HPDE6-E6E7 (cell line): ENCODE data around the gene PFN2.
"Not testable (repeated sequence)": the region's sequence is repeated elsewhere in the genome, so short reads cannot be mapped to it uniquely, and the experiment has no call there.

Experiments
- DNase-seq: peaks from one replicate; pipeline ENCODE4 v3.0.0; 2011; ENCODE audit warnings: missing footprints; ENCODE audit errors: extremely low spot score

The PFN2 gene, protein sequence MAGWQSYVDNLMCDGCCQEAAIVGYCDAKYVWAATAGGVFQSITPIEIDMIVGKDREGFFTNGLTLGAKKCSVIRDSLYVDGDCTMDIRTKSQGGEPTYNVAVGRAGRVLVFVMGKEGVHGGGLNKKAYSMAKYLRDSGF

DNA sequence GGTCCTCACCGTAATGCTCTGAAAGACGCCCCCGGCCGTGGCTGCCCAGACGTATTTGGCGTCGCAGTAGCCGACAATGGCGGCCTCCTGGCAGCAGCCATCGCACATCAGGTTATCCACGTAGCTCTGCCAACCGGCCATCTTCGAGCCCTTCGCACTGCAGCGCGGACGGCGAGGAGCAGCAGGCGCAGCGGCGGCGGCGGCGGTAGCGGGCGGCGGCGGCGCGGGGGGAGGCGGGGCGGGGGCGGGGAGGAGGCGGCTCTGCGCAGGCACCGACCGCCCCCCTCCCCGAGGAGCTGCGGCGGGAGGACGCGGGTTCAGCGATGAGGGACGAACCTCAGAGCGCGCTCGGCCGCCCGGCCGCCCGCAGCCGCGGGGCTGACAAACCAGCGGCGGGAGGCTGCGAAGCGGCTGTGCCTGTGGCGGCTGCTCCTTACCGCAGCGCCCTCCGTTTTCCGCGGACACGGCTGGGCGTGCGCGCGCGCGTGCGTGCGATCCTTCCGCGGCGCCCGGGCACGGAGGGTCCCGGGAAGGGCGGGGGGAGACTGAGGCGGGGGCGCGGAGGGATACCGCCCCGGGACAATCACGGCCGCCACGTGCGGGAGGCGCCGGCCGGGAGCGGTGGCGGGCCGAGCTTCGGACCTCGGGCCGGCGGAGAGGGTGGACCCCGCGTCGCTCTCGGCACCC is at the start of gene PFN2:
PFN2 (minus strand) TSS at position 180 of the 687 bp plus-strand sequence; CDS start at position 141, 39 bp downstream.
- peak; percentile 43 for DNase-seq

DNA sequence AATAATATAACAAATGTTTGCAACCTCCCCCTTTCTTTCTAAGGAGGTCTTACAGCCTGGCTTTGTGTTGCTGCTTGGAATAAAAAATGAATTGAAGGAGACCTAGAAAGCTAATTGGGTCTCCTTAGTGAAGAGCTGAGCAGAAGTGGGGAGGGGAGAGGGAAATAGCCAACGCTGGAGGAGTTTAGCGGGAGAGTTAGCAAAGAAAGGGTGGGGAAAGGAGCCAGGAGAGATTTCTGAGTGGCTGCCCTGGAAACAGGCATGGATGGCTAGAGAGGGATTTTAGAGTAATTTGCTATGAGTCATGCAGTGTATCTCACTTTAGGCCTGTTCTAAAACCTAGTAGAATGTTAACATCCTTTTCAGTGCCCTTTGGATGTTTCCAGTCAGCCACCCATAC is 45.2 kb upstream of the PFN2 start:
- DNase-seq = no peak

DNA sequence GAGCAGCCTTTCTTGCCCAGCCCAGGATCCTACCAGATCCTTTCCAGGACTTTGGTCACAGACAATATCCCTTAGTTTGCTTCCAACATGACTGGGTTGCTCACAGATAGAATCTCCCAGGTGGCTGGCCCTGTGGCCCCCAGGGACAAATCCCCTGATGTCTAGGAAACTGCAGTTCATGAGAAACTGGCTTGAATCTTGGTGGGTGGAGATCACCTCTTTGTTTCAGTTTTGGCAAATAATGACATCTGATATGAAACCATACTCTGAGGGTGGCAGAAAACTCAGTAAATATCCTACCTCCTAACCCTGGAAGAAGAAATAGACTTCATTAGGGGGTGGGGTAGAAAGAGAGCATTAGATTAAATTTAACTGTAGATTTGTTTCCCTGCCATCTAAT is 44.1 kb upstream of the PFN2 start:
- no peak for DNase-seq

DNA sequence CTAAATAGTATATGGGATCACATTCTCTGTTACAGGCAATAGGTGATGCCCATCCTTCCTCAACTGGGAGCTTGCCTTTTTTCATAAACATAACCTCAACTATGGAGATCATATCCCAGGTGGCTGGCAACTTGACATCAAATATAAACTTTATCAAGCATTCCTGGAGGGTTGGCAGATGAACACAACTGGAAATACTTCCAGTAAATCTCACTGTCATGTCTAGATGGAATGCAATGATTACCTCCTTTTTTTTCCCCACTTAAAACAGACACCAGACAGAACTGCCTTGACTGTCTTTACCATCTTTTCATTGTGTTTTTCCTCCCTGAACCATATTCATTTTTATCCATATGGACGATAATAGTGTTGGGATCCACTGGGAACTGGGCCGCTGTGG is 43.1 kb upstream of the PFN2 start:
- DNase-seq = no peak

DNA sequence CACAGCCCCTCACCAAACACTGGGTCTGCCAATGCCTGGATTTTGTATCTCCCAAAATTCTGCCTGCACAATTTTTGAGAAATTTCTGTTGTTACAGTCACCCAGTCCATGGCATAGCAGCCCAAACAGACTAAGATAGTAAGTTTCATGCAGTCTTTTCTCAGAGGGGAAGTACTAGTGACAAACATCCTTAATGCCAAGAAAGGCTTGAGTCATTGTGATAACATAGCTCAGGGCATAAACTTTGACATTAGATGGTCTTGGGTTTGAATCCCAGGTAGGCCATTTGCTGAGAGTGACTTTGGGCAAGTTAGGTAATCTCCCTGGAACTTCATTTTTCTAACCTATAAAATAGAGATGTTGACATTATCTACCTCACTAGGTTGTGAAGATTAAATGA is 36.1 kb upstream of the PFN2 start:
- DNase-seq = no peak

DNA sequence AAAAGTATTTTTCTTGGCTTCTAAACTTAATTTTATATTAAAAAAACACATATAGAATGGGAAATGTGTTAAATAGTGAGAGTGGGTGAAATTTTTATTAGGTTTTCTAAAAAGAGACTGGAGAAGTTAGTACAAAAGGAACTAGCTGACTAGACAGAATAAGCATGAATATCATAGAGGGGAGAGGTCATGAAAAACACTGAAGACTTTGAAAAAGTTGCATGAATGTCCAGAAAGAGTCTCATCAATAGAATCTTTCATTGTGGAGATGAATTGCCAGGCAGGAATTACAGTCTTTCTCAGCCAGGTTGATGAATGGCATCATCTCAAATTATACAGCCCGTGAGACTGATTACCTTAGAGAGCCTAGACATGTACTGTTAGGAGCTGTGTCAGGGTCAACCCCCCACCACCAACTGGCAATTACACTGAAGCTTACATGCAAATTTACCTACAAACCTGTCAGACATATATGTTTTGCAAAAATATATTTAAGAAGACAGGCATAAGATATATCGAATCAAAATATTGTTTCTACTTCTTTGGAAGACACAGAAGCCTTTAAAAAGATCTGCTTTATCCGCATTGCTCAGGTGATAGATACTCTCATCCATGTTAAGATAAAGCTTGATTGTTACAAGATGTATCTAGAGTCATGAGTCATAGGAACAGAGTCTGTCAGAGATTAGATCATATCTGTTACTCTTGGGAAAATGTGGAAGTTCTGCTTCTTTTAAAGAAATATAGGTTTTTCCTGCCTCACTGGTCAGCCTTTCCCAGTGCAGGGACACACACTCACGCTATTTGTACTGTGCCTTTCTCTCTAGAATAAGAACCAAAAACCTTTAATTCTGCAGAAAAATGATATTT is 34.8 kb upstream of the PFN2 start:
- DNase-seq = peak; percentile 14

DNA sequence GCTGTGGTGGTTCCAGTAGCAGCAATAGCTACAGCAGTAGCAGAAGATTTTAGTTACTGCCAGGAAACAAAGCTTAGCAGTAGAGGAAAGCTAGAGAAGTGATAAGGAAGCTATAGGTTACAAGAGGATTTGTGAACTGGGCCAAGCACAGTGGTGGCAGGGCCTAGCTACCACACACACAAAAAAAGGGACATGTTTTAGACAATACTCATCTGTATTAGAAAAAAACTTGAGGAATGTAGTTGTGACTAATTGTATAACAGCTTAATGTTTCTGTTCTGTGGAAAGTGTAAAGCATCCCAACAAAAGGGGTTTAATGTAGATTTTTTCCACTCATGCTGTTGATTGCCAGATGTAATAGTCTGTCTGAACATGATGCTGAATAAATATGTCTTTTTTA is 29.9 kb upstream of the PFN2 start:
- DNase-seq = no peak

DNA sequence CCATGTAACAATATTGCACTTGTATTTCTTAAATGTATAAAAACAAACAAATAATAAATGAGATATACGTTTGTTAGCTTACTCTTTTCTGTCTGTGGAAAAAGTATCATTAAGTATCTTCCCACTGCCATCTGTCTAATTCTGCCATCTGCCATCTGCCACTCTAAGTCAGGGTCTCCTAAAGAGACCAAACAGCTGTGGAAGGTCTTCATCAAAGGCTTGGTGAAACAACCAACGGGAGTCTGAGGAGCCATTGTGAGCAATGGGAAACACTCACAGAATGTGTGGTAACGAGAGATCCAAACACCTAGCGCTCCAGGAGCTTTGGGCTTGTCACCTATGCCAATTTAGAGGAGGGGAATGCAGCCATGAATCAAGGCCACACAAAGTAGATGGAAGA is 28.7 kb upstream of the PFN2 start:
- DNase-seq = no peak

DNA sequence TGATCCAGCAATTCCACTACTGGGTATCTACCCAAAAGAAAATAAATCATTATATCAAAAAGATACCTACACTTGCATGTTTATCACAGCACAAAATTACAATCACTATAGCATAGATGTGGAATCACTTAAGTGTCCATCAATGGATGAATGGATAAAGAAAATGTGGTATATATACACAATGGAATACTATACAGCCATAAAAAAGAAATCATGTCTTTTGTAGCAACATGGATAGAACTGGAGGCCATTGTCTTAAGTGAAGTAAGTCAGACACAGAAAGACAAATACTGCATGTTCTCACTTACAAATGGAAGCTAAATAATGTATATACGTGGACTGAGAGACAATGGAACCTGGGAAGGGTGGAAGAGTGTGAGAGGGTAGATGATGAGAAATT is 28.3 kb upstream of the PFN2 start:
- DNase-seq = no peak

DNA sequence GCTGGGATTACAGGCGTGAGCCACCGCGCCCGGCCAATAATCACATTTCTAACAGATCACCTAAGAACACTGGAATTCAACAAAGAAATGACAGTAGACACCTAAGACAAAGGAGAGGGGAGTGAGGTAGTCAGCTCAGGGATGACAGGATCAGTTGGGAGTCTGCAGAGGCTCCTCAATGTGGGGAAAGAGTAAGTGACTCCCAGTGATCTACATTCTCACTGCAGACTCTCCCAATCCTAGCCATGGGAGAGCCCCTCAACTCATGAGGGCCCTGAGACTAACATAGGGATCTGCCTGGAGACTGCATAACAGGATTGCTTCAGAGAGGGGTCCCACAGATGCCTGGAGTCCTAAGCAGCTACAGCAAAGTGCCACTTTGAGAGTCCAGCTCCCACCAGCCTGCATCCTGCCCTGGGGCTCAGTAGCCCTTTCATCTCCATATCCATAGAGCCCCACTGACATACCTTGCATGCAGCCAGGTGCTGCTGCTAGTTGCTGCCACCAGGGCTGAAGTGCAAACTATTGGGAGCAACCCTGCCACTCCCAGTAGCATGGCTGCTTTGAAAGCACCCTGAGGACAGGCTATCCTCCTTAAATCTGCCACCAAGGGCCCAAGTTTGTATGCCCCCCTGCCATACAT is 21.8 kb upstream of the PFN2 start:
- no peak for DNase-seq

DNA sequence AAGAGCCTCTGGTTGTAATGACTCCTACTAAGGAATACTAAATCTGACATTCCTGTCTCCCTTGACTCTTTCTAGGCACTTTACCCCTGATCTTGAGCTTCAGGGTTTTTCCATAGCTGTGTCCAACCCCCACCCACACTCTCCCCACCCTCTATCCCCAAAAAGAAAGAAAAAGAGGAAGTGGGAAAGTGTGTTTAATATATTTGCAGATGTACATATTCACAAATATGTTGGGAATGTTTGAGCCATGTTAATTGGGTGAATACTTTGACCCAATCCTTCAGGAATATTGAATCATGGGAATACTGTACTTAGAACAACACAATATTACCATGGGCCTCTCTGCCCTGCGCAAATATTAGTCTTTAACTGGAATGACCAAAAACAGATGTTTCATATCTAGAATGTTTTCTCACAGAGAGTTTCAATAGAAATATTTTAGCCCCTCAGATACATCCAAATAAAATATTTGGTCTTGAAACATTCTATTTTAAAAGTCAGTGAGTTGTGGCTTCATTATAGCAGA is 19.8 kb upstream of the PFN2 start:
- no peak for DNase-seq

DNA sequence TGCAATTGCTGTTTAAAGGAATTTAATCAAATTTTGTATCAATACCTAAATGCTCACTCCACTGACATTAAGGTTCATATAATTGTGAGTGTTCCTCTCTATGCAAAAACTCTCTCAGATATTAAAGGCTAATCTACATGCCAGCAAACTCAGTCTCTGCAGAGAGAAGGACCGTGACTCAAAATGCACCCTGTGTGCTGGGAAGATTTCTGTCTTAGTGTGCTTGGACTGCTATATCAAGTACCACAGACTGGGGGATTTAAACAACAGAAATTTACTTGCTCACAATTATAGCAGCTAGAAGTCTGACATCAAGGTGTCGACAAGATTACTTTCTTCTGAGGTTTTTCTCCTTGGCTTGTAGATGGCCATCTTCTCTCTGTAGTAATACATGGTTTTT is 18.6 kb upstream of the PFN2 start:
- no peak for DNase-seq

DNA sequence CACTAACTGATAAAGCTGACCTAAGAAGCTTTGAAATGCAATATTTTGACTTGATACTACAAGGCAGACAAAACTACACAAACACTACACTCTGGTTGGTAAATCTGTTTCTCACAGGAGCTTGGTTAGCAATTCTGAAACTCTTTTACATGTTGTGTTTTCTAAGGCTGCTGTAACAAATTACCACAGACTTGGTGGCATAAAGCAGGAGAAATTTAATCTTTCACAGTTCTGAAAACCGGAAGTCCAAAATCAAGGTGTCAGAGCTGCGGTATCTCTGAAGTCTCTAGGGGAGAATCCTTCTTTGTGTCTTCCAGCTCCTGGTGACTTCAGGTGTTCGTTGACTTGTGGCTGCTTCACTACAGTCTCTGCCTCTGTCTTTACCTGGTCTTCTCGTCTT is 12.9 kb upstream of the PFN2 start:
- DNase-seq = no peak

DNA sequence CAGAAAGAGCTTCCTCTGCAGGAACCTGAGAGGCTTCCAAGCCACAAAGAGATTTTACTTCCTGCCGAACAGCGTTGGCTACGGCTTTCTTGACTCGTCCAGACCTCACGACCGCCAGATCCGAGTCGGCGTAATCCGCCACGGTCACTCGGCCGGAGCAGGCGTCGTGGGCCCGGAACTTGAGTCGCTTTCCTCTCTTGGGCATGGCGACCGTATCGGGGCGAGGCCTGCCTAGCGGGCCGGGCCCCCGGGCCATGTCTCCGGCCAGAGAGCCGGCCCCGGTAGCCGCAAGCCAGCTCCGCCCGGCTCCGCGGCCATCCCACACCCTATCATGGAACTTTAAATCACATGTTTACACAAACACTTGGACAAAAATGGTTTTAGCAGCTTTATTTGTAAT is 12.4 kb upstream of the PFN2 start:
- not testable (repeated sequence) for DNase-seq

DNA sequence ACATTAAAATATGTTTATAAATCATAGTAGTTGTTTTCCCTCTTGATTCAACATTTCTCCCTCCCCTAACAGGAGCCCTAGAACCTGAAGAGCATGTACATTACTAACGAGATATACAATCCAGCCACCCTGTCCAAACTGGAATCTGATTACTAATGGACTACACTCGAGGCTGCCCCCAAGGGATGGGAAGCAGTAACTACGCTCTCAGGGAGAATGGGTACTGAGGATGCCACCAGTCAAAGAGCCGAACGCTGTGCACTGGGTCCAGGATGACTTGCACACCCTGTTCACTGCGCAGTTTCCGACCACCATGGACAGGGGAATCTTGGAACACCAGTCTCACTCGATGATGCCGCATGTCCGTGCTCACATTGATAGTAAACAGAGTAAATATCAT is 11.3 kb upstream of the PFN2 start:
- not testable (repeated sequence) for DNase-seq

DNA sequence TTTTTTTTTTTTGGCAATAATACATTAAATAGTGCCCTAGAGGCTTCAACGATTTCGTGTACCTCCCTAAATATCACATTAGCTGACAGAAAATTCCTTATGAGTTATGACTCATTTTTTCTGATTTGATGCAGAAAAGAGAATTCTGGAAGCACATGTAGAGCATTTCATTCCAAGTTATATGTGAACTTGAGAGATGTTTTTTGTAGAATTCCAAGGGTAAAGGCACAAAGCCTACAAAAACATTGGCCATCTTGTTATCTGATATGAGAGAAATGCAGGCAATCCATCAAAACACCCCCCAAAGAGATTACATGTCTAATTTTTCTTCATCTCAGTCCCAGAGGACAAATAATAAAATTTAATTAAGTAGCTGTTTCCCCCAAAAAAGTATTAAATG is 6.7 kb upstream of the PFN2 start:
- DNase-seq = no peak

DNA sequence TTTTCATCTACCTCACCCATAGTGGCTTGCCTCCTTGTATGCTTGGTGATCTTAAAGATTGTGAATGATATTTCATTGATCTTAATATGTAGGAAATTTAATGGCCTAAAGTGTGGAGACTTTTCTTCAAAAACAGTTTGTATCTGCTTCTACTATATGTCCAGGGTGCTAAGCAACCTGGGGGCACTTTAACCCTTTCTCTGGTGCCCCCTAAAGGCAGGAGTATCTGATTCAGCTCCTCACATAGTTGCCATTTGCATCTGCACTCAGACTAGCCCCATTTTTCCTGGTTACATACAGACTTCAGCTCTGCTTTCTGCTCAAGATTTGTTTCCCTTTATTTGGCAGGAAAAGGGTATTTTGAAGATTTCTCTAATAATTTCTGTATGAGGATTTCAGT is 5.2 kb upstream of the PFN2 start:
- DNase-seq = no peak

DNA sequence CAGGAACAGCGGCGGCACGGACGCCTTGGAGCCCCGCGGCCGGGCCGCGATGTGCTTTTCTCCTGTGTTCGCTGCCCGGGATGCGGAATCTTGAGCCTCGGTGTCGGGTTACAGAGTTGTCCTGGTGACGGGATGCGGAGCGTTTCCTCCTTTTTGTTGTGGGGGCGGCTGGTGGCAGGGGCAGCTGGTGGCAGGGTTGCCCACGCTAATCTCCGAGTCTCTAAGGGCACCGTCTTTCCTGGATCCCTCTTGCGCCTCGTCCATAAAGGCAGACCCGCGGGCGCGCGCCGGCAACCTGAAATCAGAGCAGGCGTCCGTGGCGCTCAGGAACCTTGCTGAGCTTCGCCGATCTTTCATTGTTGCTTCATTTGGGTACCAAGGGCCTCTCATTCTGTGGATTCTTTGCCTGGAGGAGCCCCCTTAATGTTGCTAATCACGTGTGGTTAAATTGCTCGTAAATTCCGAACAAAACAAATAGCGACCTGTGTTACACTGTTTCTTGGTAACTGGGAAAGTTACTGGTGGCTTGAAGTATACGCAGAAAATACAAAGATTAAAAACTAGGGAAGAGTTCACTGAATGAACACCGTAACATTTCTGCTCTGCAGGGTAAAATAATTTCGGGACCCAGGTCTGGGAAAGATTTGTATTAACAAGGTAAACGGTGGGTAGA is 844 bp upstream of the PFN2 start:
- DNase-seq = peak; percentile 37

DNA sequence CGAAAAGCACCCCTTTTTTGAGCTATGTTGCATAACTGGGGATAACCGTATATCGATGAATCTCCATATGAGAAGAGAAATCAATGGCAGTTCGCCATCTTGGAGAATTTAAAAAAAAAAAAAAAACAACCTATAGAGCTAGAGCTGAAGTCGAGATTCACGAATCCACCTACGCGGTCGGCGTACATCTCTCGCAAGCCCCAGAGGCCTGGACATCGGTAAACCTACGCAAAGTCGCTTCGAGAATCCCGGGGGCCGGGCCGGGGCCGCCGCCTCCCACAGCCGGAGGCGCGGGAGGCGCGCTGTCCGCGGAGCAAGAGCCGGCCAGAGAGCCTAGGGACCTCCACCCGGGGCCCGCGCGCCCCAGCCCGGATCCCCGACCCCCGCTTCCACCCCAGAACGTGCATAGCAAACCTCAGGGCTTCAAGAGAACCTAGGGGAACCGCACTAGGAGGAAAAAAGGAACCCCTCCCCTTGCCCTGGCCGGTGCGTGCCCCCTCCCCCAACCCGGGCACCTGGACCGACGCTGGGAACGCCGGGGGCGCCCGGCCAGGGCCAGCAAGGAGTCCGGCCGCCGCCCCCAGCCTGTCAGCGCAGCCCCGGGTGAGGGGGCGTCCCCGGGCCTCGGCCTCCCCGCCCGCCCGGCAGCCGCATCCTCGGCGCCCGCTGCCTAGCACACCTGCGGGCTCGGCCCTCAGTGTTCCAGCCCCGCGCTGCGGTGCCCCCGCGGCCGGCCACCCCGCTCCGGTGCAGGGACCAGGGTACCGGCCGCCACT is 567 bp downstream of the PFN2 start:
- peak; percentile 29 for DNase-seq

DNA sequence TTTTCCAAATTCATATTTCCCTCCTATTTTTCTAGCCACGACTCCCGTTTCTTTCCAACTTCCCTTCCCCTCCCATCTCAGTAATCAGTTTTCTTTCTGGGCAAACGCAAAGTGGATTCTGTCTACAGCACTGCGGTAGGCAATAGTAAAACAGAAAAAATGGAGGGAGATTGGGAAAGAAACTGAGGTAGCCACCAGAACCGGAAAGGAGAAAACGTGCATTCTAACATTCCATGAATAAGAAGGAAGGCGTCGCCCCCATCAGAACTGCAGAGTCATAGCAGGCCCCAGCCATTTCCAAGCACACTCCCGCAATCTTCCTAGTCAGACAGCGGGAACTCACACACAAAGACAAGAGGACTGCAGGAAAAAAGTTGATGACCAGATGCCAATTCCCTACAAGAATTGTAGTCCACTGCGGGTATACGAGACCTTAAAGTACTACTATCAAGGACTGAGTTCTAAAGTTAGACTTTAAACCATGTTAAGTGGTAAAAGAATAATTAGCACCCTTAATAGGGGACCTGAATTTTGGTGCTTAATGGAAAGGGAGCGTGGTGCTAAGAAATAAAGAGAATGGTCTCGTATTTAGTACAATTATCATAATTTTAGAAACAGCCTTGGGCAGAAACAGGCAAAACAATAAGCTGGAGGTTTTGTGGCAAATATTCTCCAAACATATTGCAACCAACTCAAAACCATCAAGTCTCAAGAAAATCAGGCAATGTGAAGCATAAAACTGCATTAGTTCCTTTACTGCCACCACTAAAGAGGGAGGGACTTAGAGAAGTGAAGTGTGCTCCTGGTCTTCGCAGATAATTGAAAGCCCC is 1.4 kb downstream of the PFN2 start:
- peak; percentile 49 for DNase-seq
